Measurements from ENCODE around the gene IL23R.

The IL23R gene

GRCh38 chr1:67209521-67209920 is 43.3 kb downstream of the IL23R start:
- TF ChIP-seq CTCF (IDR thresholded peaks at IDR 0.05; ENCODE audit: extremely low read depth, missing control alignments): no peak
- DNase-seq (ENCODE audit: low spot score): no peak

GRCh38 chr1:67211589-67212563 is 45.6 kb downstream of the IL23R start:
- TF ChIP-seq CTCF (IDR thresholded peaks at IDR 0.05; ENCODE audit: extremely low read depth, missing control alignments): peak; percentile 25
- DNase-seq (ENCODE audit: low spot score): peak; percentile 14

- TF ChIP-seq CTCF (IDR thresholded peaks at IDR 0.05; ENCODE audit: extremely low read depth, missing control alignments): no peak
- no peak for DNase-seq (ENCODE audit: low spot score)
Measured at GRCh38 chr1:67213164-67213563, 46.9 kb downstream of the IL23R start.

- no peak for TF ChIP-seq CTCF (IDR thresholded peaks at IDR 0.05; ENCODE audit: extremely low read depth, missing control alignments)
- no peak for DNase-seq (ENCODE audit: low spot score)
Measured at GRCh38 chr1:67213948-67214347, 47.7 kb downstream of the IL23R start.

GRCh38 chr1:67214420-67215174 is 48.3 kb downstream of the IL23R start:
- TF ChIP-seq CTCF (IDR thresholded peaks at IDR 0.05; ENCODE audit: extremely low read depth, missing control alignments): peak; percentile 12

GRCh38 chr1:67216401-67216800 is 50.1 kb downstream of the IL23R start:
- no peak for TF ChIP-seq CTCF (IDR thresholded peaks at IDR 0.05; ENCODE audit: extremely low read depth, missing control alignments)

More at GRCh38 chr1:67214420-67215174, 48.3 kb downstream of the IL23R start:
- DNase-seq (ENCODE audit: low spot score): peak; percentile 16

GRCh38 chr1:67217417-67217816 is 51.2 kb downstream of the IL23R start:
- DNase-seq (ENCODE audit: low spot score): no peak
- no peak for TF ChIP-seq CTCF (IDR thresholded peaks at IDR 0.05; ENCODE audit: extremely low read depth, missing control alignments)

More at GRCh38 chr1:67216401-67216800, 50.1 kb downstream of the IL23R start:
- no peak for DNase-seq (ENCODE audit: low spot score)
